Right lobe of liver (tissue), 6 donors: ENCODE measurements around the gene C16orf46. TPM values are rescaled to one million over a fixed set of nuclear protein-coding genes. Genes with fewer than 3 reads are reported as not detected.

Source experiments
- ATAC-seq, 4 donors: fragments of 200-7000 bp; cut with Tn5 transposase; one replicate each; pipeline ENCODE4 v1.9.1; 2020; ENCODE audit warnings: mild to moderate bottlenecking in 4 of 4, moderate library complexity in 4 of 4
- DNase-seq, 3 donors: peaks; one replicate each; pipeline ENCODE4 v3.0.0-alpha.2; 2020
- H3K27ac ChIP-seq, 3 donors: fragments of 200-600 bp; one replicate each; pipeline ENCODE4 v1.8.0; 2022
- H3K27me3 ChIP-seq, 2 donors: fragments of 200-600 bp; one replicate each; pipeline ENCODE4 v1.8.0; 2022
- H3K36me3 ChIP-seq, 4 donors: fragments of 200-600 bp; sonication (generic) in 1 of 4; one replicate each; pipeline versions ENCODE4 v1.5.1 to v1.8.0; 2017 to 2022; ENCODE audit warnings: control low read depth in 1 of 4
- H3K4me1 ChIP-seq, 4 donors: fragments of 200-600 bp; sonication (generic) in 1 of 4; one replicate each; pipeline versions ENCODE4 v1.5.1 to v1.8.0; 2017 to 2022; ENCODE audit warnings: control low read depth in 1 of 4
- H3K4me3 ChIP-seq, 3 donors: fragments of 200-600 bp; one replicate each; pipeline ENCODE4 v1.8.0; 2022
- H3K9me3 ChIP-seq, 4 donors: fragments of 200-600 bp; sonication (generic) in 1 of 4; one replicate each; pipeline versions ENCODE4 v1.5.1 to v1.8.0; 2017 to 2022; ENCODE audit warnings: control low read depth in 1 of 4
- CTCF ChIP-seq, 4 donors: fragments of 200-600 bp in 3 of 4; fragments of 450-650 bp in 1 of 4; IDR thresholded peaks; one replicate each; pipeline versions ENCODE4 v1.5.1 to v1.8.0; 2016 to 2022; ENCODE audit warnings: antibody characterized with exemption in 4 of 4, mild to moderate bottlenecking in 2 of 4
- POLR2A ChIP-seq: fragments of 450-650 bp; IDR thresholded peaks from one replicate; pipeline ENCODE4 v1.6.1; 2017; ENCODE audit warnings: antibody characterized with exemption, mild to moderate bottlenecking
- WGBS: methylation state at CpG from one replicate; pipeline ENCODE4 v1.1.6; 2018; ENCODE audit warnings: low coverage, low lambda C conversion rate; ENCODE audit not compliant: insufficient coverage; ENCODE audit errors: missing lambda C conversion rate; 5-methylcytosine and 5-hydroxymethylcytosine counted together
- intact Hi-C, 2 donors: fragments of 100-400 bp; cut with DNase I; formaldehyde crosslinking; loops; one replicate each; pipeline versions ENCODE4 v1.11.2 to v1.14.1; 2022
- total RNA-seq, 6 experiments: library from RNA; depleted of rRNA in 2 of 6; stranded (reverse); fragments of >200 nt in 2 of 6; fragmentation: NEBNext Ultra II Directional in 3 of 6; extraction: Animal tissue kit (Norgen Biotek cat#: 25700) in 3 of 6; gene quantifications; one replicate each; pipeline versions ENCODE4 v1.1.0 to v1.2.4, GENCODE V29; 2016 to 2023
- donor health status: DM: no; HTN: yes; CAD: no.
- donor health status: DM: no; HTN: no; CAD: no.
- donor health status: DM: no; HTN: no; CAD: no.
- donor health status: DM: no; HTN: yes; CAD: no.
- donor health status: DM: no; HTN: yes; CAD: no.

The C16orf46 gene
- total RNA-seq, 6 experiments from 2014 or later: 0.55 to 2.0 (median 1.2) TPM; not detected in 1

GRCh38 chr16:81076566-81077075 lies 417 bp downstream of the C16orf46 start:
- H3K36me3 ChIP-seq: no peaks in the 10 kb centered on the region
- H3K27ac ChIP-seq: peak overlapping the region; percentile 70 to 93 (median 91)
- H3K9me3 ChIP-seq: no peaks in the 10 kb centered on the region
- peaks cover 0 to 4% (median 2%) of the 10 kb centered on the region in 4 donors for H3K4me1 ChIP-seq
- H3K27me3 ChIP-seq: no peaks in the 10 kb centered on the region
- TF ChIP-seq POLR2A: no peak
- no peak for TF ChIP-seq CTCF (IDR thresholded peaks at IDR 0.05)
- DNase-seq (peak; percentile 88 to 93 (median 93)), ATAC-seq (peak; percentile 91 to 96 (median 94))
- H3K4me3 ChIP-seq: peak overlapping the region; percentile 69 to 86 (median 75)
- intact Hi-C loops: no loop called here
- WGBS: under 1% methylated on average over 27 of the region's 27 CpGs

GRCh38 chr16:81073560-81074330 lies 3.3 kb downstream of the C16orf46 start:
- DNase-seq (no peak), ATAC-seq (no peak)
- Histone ChIP-seq H3K27me3 (no peaks in the 10 kb centered on the region), H3K9me3 (no peaks in the 10 kb centered on the region), H3K4me1 (peaks cover 0 to 4% (median 2%) of the 10 kb centered on the region in 4 donors), H3K27ac (no peak overlapping the region), H3K4me3 (no peak overlapping the region), H3K36me3 (no peaks in the 10 kb centered on the region)
- TF ChIP-seq POLR2A: no peak
- no peak for TF ChIP-seq CTCF (IDR thresholded peaks at IDR 0.05)
- WGBS: 67% methylated on average over 5 of the region's 5 CpGs
- intact Hi-C loops: no loop called here

GRCh38 chr16:81071805-81072204 lies 5.2 kb downstream of the C16orf46 start:
- H3K27me3 ChIP-seq: no peaks in the 10 kb centered on the region
- intact Hi-C loops: no loop called here
- H3K4me1 ChIP-seq: peaks cover 0 to 4% (median 2%) of the 10 kb centered on the region in 4 donors
- DNase-seq (no peak), ATAC-seq (no peak)
- no peak overlapping the region for H3K27ac ChIP-seq
- H3K4me3 ChIP-seq: no peak overlapping the region
- WGBS: 100% methylated on average over 2 of the region's 4 CpGs
- no peaks in the 10 kb centered on the region for H3K36me3 ChIP-seq
- no peak for TF ChIP-seq POLR2A
- TF ChIP-seq CTCF (IDR thresholded peaks at IDR 0.05): no peak
- H3K9me3 ChIP-seq: no peaks in the 10 kb centered on the region

- Histone ChIP-seq H3K27me3 (no peaks in the 10 kb centered on the region), H3K27ac (no peak overlapping the region), H3K9me3 (no peaks in the 10 kb centered on the region), H3K4me3 (no peak overlapping the region), H3K4me1 (no peaks in the 10 kb centered on the region), H3K36me3 (no peaks in the 10 kb centered on the region)
- no peak for DNase-seq
- 89% methylated on average over 5 of the region's 8 CpGs for WGBS
- ATAC-seq: no peak
- TF ChIP-seq POLR2A (no peak), CTCF (IDR thresholded peaks at IDR 0.05) (no peak)
- intact Hi-C loops: no loop called here
Measured at GRCh38 chr16:81070979-81071378, 6.1 kb downstream of the C16orf46 start.
